Brain pericyte (primary cell): ENCODE data around the gene STX8.
"Not testable (repeated sequence)": the region's sequence is repeated elsewhere in the genome, so short reads cannot be mapped to it uniquely, and the experiment has no call there.

Source experiments
- DNase-seq: peaks from one replicate; pipeline ENCODE4 v3.0.0-alpha.2; 2012; ENCODE audit warnings: low read depth, low spot score

STX8 gene, protein sequence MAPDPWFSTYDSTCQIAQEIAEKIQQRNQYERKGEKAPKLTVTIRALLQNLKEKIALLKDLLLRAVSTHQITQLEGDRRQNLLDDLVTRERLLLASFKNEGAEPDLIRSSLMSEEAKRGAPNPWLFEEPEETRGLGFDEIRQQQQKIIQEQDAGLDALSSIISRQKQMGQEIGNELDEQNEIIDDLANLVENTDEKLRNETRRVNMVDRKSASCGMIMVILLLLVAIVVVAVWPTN

GRCh38 chr17:9575381-9576101 lies at the start of gene STX8:
Gene STX8, minus strand, starts transcription at chr17:9575820. Its CDS starts 12 bp downstream, at chr17:9575808.
- peak; percentile 64 for DNase-seq

DNA sequence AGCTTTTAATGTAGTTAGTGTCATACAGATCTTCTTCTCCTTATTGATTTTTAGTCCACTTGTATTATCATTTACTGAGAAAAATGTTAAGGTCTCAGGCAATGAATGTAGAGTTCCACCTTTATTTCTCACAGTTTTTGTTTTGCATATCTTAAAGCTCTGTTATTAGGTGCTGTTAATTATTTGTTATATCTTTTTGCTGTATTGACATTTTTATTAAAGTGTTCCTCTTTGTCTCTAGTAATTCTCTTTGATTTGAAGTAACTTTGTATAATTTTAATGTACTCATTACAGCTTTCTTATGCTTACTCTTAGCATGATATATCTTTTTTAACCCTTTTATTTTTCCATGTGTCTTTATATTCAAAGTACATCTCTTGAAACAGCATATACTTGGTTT lies 47.3 kb upstream of the STX8 start:
- DNase-seq: no peak

GRCh38 chr17:9615486-9615885 lies 39.9 kb upstream of the STX8 start:
- no peak for DNase-seq

DNA sequence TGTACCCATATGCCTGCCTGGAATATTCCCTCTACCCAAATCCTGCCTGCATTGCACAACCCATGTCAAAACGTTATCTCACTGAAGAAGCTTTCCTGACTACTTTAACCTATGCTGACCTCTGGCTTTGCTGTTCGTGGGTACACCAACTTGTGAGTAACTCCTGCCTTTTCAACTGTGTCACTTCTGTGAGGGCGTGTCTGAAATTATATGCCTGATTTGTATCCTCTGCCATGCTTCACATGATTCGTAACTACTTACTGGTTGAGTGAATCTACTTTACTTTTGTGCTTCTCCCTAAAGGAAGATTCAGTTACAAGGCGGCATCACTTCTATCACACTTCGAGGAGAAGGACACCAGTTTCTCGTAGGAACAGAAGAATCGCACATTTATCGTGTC lies 36.4 kb upstream of the STX8 start:
- DNase-seq: no peak

GRCh38 chr17:9611557-9611956 lies 35.9 kb upstream of the STX8 start:
- DNase-seq: no peak

GRCh38 chr17:9607058-9607457 lies 31.4 kb upstream of the STX8 start:
- DNase-seq: not testable (repeated sequence)

DNA sequence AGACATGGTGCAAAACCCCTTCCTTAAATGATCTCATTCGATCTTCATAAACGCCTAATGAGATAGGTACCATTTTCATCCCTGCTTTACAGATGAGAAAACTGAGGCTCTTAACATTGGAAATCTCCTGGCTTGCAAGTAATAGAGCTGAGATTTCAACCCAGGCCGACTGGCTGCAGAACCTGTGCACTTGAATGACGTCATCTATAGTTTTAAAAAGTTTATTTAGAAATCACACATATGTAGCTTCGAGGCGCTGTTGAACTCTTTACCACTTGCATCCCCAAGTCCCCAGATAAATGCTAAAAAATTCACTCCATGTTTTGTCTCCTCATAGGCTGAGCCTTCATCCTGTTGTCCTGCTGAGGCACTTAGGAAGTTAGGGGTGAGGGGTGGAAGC lies 30.8 kb upstream of the STX8 start:
- DNase-seq: no peak

DNA sequence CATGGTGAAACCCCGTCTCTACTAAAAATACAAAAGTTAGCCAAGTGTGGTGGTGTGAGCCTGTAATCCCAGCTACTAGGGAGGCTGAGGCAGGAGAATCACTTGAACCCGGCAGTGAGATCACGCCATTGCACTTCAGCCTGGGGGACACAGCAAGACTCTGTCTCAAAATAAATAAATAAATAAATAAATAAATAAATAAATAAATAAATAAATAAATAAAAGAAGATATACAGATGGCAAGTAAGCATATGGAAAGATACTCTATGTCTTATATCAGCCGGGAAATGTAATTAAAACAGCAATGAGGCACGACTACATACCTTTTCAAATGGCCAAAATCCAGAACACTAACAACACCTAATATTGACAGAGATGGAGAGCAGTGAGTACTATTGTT lies 29.0 kb upstream of the STX8 start:
- not testable (repeated sequence) for DNase-seq

DNA sequence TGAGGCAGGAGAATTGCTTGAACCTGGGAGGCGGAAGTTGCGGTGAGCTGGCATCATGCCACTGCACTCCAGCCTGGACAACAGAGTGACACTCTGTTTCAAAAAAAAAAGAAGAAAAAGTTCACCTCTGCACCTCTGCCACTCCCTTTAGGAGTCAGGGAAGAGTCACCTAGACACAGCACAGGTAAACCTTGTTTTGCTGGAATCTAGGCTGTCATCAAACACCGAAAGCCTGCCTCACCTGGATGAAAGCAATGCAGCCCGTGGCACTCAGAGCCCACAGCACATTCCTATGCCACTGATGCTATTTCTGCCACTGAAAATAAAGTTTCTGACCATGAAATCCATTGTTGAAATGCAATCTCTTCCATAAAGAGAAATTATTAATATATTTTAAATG lies 23.0 kb upstream of the STX8 start:
- no peak for DNase-seq

- DNase-seq: not testable (repeated sequence)
These were observed 22.0 kb upstream of the STX8 start for GRCh38 chr17:9597638-9598037.

DNA sequence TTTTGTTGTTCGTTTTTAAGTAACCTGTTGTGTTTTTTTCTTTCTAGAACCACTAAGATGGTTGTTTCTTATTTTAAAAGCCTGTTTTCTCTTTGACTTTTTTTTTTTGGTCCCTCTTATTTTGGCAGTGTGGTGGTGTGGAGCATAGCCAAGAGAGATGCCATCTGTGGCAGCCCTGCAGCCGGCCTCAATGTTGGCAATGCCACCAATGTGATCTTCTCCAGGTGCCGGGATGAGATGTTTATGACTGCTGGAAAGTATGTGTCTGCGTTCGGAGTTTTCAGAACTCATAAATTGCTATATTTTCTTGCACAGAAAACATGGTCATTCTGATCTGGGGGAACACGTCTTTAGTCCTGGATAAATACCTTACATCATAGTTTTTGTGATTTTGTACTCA lies 18.4 kb upstream of the STX8 start:
- DNase-seq: no peak

DNA sequence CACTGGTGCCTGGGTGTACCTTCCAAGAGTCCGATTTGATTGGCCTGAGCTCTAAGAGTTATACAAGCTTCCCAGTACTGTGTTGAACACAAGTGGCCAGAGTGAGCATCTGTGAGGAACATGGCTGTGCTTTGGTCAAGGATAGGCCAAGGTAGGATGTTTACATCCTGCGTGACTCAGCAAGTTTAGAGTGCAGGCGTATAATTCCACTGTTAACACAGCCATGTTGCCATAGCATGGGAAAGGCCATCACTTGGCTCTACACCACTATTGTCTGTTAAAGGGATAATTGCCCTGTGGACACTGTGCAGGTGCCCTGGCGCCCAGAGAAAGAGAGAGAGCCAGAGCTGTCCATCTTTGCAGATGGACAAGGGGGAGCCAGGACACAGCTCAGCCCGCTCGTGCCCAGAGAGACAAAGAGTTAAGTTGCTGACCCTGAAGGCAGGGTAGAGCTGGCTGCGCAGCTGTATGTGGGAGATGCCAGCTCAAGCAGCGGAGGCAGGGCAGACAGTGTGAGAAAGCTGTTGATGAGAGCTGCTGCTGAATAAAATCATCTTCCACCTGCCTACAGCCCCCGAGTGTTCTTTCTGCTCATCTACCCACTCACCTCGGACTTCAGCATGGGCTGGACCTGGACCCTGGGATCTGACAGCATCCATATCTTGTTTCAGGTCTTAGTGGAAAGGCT lies 12.5 kb upstream of the STX8 start:
- no peak for DNase-seq

DNA sequence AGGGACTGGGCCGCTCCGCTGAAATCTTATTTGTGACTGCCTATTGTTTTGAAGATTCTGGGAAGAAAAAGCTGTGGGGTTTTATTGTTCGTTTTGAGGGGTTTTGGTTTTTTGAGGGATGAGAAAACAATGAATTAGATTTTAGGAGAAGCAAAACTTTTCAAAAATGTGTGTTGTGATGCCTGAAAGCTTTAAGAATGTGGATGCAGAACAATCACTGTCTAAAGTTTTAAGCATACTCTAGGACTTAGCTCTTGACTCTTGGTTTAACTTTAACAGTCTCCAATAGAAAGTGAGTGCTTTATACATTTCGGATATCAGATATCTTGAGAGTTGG lies 1.7 kb upstream of the STX8 start:
- no peak for DNase-seq

DNA sequence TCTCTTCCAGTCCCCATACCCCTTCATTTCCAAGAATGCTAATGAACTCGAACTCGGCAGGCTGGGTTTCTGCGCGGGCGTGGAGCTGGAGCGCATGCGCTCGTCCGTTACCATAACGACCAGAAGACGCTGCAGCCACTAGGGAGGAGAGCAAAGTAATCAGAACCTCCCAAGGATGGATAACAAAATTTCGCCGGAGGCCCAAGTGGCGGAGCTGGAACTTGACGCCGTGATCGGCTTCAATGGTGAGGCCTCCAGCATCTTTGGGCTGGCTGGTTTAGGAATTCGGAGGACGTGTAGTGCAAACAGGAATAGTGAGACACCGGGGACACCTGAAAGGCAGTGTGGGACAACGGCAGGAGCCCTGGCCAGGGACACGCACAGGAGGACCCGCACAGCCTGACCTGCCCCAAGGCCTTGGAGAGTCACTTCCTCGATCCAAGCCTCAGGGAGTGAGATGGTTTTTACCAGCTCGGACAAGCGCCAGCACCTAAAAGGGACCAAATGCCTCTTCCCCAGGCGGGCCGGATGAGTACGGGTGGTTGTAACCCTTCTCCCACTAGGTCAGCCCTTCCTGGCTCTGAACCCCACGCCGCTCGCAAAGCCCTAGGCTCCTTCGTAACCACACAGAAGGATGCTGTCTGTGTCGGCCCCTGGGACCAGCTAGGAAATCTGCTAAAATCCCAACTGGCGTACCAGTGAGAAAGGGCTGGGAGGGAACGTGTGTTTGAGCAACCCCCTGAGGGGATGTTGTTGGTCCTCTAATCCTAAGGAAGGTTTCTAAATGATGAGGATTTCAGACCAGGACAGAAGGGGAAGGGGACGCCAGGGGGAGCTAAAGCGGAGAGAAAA lies 1.1 kb upstream of the STX8 start, which contains the start of gene CFAP52:
TSS of gene CFAP52 (plus strand) at position 122 of the 852 bp plus-strand sequence. CDS start at position 176, 54 bp downstream.
- DNase-seq: peak; percentile 29

DNA sequence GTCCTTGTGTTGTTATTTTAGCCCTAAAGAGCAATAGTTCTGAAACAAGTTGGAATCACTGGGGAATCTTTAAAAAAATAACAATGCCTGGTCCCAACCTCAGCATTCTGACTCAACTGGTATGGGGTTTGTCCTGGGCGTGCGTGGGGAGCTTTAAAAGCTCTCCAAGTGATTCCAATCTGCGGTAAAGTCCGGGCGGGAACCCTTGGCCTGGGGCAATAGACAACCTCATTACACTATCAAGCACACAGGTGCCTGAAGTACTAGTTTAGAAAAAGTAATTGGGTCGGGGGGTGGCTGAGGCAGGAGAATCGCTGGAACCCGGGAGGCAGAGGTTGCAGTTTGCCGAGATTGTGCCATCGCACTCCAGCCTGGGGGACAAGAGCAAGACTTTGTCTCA lies 4.4 kb downstream of the STX8 start:
- no peak for DNase-seq

DNA sequence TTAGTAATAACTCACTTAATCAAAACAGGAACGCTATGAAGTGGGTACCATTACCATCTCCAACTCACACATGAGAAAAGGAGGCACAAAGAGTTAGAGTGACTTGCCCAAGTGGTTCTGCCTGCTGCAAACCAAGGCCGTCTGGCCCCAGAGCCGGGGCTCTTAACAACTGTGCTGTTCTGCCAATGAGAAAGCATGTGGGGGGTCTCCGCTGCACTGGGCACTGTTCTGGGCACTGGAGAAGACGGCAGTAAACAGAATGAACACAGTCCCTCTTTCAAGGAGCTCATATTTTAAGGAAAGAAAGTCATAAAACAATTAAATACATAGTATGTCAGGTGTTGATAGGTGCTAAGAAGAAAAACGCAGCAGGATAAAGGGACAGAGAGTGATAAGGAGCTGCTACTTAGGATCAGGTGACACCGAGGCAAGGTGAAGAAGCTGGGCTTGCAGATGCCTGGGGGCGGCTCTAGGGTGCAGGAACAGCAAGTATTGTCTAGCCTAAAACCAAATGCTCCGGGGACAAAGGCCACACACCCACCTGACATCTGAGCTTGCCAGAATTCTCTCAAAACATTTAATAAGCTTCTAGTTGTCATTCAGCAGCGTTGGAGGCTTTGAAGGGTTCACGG lies 6.5 kb downstream of the STX8 start:
- no peak for DNase-seq

DNA sequence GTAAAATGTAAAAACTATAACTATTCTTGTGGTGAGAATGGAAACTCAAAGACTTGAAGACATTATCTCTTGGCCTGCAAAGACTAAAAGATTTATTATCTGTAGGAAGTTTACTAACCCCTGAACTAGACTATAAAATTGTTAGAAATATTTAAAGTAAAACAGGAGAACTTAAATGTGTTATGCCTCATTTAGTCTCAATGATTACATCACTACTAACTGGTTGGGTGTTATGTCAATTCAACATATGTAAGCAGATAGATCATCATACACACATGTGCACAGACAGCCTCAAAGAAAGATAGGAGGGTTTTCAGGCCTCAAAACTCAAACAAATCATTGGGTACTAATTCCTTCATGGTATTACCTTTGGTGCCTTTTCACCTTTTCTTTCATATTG lies 7.6 kb downstream of the STX8 start:
- no peak for DNase-seq

GRCh38 chr17:9566739-9567138 lies 8.9 kb downstream of the STX8 start:
- DNase-seq: not testable (repeated sequence)

DNA sequence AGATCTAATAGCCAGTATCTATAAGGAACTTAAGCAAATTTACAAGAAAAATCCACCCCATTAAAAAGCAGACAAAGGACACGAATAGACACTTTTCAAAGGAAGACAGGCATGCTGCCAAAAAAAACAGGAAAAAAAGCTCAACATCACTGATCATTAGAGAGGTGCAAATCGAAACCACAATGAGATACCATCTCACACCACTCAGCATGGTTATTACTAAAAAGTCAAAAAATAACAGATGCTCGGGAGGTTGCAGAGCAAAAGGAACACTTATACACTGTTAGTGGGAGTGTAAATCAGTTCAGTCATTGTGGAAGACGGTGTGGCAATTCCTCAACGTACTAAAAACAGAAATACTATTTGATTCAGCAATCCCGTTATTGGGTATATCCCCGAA lies 9.6 kb downstream of the STX8 start:
- DNase-seq: no peak

- no peak for DNase-seq
These were observed 11.5 kb downstream of the STX8 start for GRCh38 chr17:9564104-9564503.

DNA sequence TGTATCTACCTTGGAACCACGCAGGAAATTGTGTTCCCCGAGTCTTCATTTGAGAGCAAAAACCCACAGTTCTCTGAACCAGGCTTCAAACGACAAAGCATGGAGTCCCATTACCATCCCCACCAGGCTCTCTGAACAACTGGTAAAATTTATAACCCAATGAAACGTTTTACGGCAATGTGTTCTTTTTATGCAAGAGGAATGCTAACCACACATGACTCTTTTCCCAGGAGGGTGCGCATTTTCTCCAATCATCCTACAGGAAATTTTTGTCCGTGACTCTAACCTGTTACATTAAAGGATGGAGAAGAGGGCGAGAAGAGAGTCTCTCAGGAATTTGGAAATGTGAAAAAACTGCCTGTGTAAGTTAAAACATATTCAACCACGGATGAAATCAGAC lies 17.8 kb downstream of the STX8 start:
- DNase-seq: no peak
